ENCODE results near the gene RNU5B-1. TPM values are rescaled to one million over a fixed set of nuclear protein-coding genes. Genes with fewer than 3 reads are reported as not detected.

RNU5B-1 gene
- total RNA-seq, 1 donor = not detected

DNA sequence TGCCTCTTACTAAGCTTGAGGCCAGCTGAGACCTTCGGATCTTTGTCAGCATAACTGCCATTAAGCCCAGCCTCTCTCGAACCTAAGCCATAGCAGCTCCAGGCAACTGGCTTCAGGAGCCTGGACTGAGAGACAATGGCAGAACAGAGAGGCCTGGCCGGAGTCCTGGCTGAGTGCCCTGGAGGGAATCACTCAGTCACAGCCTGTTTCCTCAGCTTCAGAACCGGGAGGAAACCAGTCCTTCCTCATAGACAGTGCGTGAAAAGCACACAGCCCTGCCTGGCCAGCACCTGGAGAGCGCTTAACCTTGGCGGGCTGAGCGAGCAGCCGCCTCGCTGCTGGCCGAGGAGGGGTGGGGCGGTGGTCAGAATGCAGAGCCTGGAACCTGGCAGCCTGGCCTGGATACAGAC lies 21.6 kb downstream of the RNU5B-1 start:
- DNase-seq (ENCODE audit: low read depth) = no peak
- H3K4me3 ChIP-seq (ENCODE audit: low read depth, low read length) = no peak overlapping the region
- TF ChIP-seq, protein P1, sequence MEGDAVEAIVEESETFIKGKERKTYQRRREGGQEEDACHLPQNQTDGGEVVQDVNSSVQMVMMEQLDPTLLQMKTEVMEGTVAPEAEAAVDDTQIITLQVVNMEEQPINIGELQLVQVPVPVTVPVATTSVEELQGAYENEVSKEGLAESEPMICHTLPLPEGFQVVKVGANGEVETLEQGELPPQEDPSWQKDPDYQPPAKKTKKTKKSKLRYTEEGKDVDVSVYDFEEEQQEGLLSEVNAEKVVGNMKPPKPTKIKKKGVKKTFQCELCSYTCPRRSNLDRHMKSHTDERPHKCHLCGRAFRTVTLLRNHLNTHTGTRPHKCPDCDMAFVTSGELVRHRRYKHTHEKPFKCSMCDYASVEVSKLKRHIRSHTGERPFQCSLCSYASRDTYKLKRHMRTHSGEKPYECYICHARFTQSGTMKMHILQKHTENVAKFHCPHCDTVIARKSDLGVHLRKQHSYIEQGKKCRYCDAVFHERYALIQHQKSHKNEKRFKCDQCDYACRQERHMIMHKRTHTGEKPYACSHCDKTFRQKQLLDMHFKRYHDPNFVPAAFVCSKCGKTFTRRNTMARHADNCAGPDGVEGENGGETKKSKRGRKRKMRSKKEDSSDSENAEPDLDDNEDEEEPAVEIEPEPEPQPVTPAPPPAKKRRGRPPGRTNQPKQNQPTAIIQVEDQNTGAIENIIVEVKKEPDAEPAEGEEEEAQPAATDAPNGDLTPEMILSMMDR (IDR thresholded peaks at IDR 0.05; ENCODE audit: insufficient read depth, low read length) = no peak

DNA sequence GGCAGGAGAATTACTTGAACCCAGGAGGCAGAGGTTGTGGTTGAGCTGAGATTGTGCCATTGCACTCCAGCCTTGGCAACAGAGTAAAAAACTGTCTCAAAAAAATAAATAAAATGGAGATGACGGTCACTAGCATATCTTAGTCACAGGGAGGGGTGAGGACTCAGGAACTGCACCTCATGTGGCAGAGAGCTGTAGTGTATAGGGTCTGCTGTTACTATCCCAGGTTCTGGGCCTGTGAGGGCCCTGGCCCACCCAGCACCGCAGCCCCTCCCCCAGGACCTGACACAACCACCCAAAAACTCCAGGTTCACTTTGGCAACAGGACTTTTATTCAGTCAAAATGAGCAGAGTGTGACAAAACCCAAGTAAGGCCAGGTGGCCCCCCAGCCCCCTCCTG lies 22.3 kb downstream of the RNU5B-1 start:
- no peak for DNase-seq (ENCODE audit: low read depth)
- TF ChIP-seq, protein P1 (IDR thresholded peaks at IDR 0.05; ENCODE audit: insufficient read depth, low read length) = no peak
- no peak overlapping the region for H3K4me3 ChIP-seq (ENCODE audit: low read depth, low read length)

DNA sequence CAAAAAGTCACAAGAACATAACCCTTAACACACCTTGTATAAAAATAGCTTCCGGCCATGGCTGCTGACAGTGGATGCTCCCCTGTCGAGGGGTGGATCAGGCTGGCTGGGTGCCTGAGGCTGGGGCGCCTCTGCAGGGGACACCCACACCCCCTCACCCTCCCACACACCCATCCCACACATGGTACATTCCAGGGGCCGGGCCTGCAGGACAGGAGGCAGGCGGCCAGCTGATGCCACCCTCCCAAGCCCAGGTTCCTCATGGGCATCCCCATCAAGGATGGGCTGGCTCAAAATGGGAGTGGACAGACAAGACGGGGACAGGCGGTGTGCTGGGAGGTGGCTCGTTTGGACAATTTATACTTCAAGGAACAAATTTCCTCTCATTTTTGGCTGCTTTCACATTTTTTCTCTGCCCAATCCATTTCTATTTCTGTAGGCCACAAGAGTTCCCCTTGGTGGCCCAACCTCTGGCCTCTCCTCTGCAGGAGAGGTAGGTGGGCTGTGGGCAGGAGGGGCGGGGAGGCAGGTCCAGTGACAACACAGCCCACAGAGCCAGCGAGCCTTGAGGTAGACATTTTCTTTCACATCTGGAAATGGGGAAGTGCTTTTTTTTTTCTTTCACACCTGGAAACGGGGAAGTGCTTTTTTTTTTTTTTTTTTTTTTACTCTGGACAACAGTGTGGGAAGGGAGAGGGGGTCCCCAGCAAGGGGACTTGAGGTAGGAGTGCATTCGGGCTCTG lies 23.3 kb downstream of the RNU5B-1 start:
- H3K4me3 ChIP-seq (ENCODE audit: low read depth, low read length) = no peak overlapping the region
- TF ChIP-seq, protein P1 (IDR thresholded peaks at IDR 0.05; ENCODE audit: insufficient read depth, low read length) = no peak
- no peak for DNase-seq (ENCODE audit: low read depth)

DNA sequence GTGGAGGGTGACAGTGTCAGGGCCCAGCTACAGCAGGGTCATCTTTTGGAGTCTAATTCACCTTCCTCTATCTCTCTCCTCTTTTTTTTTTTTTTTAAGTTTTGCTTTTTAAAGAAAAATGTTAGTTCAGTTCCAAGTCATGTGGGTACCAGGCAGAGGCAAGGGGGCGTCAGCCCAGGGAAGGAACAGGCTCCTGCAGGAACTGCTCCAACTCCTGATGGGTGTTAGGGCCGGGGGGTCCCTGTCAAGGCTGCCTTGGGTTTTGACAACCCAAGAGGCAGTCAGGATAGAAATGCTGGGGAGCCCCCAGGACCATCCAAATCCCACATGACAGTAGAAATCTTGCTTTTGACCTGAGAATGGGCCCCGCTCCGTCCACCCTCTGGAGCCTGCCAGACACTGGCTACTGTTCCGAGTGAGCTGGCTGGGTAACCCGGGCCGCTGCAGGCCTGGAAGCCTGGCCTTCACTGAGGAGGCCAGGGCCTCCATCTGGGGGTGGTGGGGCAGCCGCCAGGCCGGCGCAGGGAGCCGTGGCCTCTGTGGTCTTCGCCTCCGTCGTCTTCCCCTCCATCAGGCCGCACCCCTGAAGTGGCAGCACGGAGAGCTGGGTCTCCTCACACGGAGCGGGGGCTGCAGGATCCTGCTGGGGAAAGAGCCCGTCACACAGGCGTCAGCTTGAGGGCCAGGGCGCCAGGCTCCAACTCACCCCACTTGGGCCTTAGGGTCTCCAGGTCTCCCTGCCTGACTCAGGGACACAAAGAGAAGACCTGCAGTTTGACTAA lies 24.2 kb downstream of the RNU5B-1 start:
- TF ChIP-seq, protein P1 (IDR thresholded peaks at IDR 0.05; ENCODE audit: insufficient read depth, low read length) = no peak
- no peak overlapping the region for H3K4me3 ChIP-seq (ENCODE audit: low read depth, low read length)
- DNase-seq (ENCODE audit: low read depth) = no peak

DNA sequence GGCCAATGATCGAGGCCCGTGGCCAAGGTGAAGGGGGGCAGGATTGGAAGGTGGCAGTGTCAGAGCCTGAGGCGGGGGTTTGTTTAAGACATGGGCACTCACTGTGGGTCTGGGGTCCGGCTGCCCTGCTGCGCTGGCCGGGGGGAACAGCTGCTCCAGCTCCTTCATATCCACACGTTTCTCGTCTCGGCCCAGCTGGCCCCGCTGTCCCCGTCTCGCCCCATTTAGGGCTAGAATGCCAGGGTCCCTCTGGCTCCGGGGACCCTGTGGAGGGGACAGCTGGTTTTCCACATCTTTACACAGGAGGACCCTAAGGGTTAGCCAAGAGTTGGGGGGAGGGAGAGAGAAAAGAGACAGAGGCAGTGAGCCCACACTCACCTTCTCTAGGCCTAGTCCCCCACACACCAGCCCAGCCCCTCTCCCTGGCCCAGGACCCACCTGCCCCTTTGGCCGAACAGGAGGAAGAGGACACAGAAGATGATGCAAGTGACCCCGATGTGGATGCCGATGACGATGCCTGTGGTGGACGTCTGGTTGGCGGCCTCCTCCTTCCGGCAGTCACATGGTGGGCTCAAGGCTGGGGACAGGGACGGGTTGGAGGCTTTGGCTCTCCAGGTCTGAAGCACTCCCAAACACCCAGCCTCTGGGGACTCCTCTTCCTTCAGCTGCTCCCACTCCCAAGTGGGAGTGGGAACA lies 25.0 kb downstream of the RNU5B-1 start:
- DNase-seq (ENCODE audit: low read depth) = no peak
- TF ChIP-seq, protein P1 (IDR thresholded peaks at IDR 0.05; ENCODE audit: insufficient read depth, low read length) = no peak
- H3K4me3 ChIP-seq (ENCODE audit: low read depth, low read length) = no peak overlapping the region

DNA sequence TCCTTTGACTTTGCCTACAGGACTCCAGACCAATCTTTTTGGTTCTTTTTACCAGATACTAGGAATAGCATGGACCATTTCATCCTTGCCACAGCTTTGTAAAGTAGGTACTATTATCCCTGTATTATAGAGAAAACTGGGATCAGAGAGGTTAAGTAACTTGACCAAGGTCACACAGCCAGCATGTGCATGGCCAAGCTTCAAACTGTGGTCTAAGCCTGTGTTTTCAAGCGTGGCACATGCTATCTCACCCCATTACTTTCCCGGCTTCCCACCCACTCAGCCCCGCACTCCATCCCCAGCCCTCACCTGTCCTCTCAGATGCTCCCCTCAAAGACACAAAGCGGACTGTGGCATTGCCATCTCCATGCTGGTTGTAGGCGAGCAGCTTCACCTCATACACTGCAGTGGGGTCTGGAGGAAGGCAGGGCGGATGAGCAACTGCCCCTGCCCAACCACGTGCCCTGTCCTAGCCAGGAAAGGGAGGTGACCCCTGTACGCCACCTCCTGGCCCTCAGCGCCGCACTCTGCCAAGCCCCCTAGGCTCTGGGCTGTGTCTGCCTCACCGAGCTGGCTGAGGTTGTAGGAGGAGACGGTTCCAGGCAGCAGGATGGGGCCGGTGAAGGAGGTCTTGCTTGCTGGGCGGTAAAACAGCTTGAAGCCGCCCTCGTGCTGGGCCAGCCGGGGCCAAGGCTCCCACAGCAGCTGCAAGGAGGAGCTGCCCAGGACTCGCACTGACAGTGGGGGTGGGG lies 25.7 kb downstream of the RNU5B-1 start:
- TF ChIP-seq, protein P1 (IDR thresholded peaks at IDR 0.05; ENCODE audit: insufficient read depth, low read length) = no peak
- DNase-seq (ENCODE audit: low read depth) = no peak
- H3K4me3 ChIP-seq (ENCODE audit: low read depth, low read length) = no peak overlapping the region
